KBM-7 (cell line): ENCODE measurements around the gene NAT8L.

ENCODE experiments used
- DNase-seq: peaks from one replicate; pipeline ENCODE4 v3.0.0-alpha.2; 2015
- in situ Hi-C: fragments of 300-500 bp; cut with MboI; formaldehyde crosslinking; loops from 2 replicates; pipeline ENCODE4 v1.14.3; 2020; ENCODE audit warnings: low sequenced_read_pairs, low pct_unique_long_range_greater_than_20kb, mixed read lengths

NAT8L gene

GRCh38 chr4:2083116-2083825 lies 24.1 kb downstream of the NAT8L start:
- in situ Hi-C loops = no loop called here

DNA sequence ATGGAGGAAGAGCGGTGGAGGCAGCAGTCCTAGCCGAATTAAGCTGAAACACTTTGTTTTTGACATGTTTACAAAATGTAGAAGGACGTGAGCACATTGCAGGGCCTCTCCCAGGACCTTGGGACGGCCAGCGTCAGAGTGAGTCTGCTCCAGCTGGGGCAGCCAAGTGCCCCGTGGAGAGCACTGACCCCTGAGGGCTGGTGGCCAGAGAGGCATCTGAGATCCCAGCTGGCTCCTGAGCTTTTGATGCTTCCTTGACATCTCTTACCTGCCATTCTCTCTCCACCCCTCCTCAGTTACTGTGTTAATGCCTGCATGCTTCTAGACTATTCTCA lies 24.7 kb downstream of the NAT8L start:
- DNase-seq = no peak
- in situ Hi-C loops = no loop called here

More at GRCh38 chr4:2083116-2083825, 24.1 kb downstream of the NAT8L start:
- DNase-seq = no peak

DNA sequence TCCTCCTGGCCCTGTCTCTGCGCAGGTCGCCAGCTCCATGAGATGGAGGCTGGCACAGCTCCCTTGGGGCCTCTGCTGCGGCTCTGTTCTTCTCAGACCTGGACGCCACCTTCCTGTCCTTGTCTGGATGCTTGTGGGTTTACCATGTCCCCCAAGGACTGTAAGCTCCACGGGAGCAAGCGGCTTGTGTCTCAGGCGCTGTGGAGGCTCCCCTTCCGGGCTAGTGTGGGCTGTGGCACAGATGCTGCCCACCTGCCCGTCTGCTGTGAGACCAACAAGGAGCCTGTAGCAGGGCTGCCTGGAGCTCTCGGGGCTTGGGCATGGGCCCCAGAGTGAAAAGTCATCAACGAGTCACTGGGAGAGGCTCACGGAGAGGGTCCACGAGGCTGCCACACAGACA lies 25.2 kb downstream of the NAT8L start:
- in situ Hi-C loops = no loop called here
- DNase-seq = no peak

DNA sequence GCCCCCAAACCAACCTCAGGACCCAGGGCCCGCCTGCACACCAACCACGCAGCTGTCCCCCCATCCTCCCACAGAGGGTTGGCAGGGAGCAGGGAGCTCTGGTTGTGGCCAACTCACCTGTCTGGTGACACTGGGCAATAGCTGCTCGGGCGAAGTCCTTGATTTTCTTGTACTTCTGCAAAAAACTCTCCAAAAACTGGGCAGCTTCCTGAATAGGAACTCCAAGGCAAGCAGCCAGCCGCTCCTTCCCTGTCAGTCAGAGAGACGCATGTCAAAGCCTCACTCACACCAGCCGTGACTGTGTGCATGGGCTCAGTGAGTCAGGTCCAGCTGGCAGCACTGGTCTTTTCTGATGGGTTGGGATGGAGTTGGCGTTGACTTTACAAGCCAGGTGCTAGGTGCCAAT lies 26.4 kb downstream of the NAT8L start:
- no peak for DNase-seq
- in situ Hi-C loops = no loop called here

- DNase-seq = no peak
- in situ Hi-C loops = no loop called here
These were observed 28.0 kb downstream of the NAT8L start for GRCh38 chr4:2087170-2087569.

DNA sequence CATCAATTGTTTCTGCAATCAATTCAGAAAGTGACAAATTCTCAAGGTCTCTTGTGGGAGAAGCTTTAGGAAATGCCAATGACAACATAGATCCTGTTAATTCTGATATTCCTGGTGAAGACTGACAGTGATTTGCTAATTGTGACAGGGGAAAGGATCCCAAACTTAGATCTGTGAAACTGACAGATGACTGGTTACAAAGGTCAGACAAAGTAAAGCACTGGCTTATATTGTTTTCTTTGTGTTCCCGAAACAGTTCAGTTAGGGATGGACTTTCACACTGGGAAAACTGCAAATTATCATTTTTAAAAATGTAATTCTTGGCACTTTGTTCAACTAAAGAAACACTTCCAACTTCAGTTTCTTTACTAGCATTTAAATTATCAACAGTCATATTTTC lies 30.1 kb downstream of the NAT8L start:
- no peak for DNase-seq
- in situ Hi-C loops = no loop called here

GRCh38 chr4:2090642-2091041 lies 31.5 kb downstream of the NAT8L start:
- in situ Hi-C loops = no loop called here
- no peak for DNase-seq

DNA sequence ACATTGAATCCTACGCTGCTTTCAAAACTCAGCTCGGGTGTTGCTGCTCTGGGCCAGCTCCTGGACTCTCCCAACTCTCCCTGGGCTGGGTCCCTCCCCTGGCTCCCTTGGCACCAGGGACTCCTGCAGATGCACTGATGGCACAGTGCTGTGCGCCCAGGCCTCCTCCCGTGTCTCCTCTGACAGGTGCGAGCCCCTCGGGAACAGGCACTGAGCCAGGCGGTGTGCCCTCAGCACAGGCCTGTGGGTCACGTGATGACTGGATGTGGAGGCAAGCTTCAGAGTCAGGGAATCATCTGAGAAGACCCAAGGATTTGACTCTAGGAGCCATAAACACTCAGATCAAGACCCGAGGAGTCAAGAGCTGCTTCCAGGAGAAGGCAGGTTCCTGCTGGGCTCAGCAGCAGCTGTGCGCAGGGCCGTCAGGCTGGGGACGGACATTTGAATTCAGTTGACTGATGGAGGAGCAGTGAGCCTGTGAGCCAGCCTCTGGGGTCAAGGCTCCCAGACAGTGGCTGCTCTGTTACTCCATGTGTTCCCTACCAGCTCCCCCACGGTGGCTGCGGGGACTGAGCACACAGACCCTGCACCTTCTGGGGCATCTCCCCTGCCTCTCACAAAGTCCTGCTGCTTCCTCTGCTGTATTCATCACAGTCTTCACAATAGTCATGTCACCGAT lies 33.0 kb downstream of the NAT8L start:
- in situ Hi-C loops = no loop called here
- DNase-seq = no peak

DNA sequence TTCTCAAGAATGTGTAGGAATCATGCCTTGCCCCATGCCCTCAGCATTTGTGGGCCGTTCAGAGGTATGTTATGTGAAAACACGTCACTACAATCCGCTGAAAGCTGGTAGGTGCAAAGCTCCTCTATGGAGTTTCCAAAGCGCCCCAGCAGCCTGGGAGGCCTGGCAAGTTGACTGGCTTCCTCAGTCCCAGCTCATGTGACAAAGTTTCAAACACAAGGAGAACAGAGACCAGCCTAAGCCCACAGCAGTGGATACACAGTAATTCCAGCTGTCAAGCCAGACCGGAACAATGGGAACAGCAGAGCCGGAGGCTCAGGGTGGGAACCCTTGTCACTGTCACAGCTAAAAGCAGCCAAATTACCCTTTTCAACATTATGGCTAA lies 33.5 kb downstream of the NAT8L start:
- in situ Hi-C loops = no loop called here
- DNase-seq = no peak

GRCh38 chr4:2093265-2093664 lies 34.1 kb downstream of the NAT8L start:
- DNase-seq = no peak
- in situ Hi-C loops = no loop called here

- DNase-seq = no peak
- in situ Hi-C loops = no loop called here
These were observed 35.4 kb downstream of the NAT8L start for GRCh38 chr4:2094545-2094944.

- DNase-seq = no peak
- in situ Hi-C loops = no loop called here
These were observed 36.3 kb downstream of the NAT8L start for GRCh38 chr4:2095236-2096072.

DNA sequence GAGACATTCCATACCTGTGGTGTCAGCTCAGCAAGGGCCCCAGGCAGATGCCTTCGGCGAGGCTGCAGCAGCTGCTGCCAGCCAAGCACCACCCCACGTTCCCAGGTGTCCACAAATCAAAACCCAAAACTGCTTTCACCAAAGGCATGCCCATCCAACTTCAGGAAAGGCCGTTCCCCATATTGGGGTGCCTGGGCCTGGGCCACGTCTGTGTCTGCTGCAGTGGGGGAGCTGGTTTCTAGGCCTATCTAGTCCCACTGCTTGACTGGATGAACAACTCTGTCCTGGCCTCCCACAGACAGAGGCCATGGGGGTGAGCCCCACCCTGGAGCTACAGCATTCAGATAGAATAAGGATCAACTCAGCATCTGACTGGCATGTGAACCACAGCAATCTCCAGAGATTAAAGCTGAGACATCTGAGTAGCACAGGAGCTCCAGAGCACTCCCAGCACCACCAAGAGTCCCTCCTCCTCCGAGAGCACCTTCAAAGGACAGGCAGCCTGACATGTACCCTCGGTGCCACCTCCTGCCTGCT lies 37.0 kb downstream of the NAT8L start:
- in situ Hi-C loops = no loop called here
- no peak for DNase-seq

GRCh38 chr4:2101346-2102044 lies 42.4 kb downstream of the NAT8L start:
- in situ Hi-C loops = no loop called here
- no peak for DNase-seq

DNA sequence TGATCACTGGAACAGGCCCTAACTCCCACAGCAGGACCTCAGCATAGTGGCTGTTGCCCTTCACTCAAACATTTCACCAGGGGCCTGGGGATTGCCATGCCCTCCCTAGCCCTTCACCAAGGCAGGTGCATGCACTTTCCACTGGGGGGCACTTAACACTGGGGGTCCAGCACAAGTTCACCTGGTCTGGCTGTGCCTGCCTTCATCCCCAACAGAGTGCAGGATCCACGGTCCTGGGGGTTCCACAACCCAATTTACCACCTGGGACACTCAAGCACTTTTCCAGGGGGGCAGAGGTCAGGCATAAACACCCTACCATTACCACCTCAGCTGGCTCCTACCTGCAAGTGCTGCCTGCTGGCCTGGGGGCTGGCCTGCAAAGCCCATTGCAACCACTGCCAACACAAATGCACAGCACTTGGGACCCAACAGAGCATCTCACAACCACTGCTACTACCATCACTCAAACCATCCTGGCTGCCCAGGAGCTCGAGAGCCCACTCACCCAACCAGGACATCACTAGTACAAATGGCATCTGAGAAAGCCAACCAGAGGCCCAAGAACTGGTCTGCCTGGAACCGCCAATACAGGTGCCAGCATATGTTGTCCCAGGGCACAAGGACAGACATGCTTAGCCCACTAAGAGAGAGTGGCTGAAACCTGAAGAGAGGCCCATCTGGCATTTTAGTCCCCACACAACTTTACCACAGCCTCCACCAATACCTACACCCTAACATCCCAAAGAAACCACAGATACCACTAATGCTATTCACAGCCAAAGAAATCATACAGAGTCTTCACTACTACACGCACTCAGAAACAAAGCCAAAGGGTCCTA lies 43.1 kb downstream of the NAT8L start:
- no peak for DNase-seq
- in situ Hi-C loops = no loop called here

GRCh38 chr4:2103127-2103842 lies 44.2 kb downstream of the NAT8L start:
- DNase-seq = no peak
- in situ Hi-C loops = no loop called here

DNA sequence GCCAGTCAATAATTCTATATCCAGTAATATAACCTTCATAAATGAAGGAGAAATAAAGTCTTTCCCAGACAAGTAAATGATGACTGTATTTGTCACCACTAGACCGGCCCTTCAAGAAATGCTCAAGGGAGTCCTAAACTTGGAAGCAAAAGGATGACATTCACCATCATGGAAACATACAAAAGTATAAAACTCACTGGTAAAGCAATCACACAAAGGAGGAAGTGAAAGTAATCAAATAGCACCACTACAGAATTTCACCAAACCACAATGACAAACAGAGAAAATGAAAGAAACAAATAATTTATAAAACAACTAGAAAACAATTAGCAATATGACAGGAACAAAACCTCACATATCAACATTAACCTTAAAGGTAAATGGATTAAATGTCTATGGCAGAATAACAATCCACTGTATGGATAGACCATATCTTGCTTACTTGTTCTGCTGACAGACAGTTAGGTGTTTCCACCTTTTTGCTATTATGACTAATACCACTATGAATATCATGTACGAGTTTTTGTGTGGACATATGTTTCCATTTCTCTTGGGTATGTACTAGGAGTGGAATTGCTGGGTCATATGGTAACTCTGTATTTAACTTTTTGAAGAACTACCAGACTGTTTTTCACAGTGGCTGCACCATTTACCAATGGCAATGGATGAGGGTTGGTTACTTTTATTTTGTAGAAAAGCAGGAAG lies 44.9 kb downstream of the NAT8L start:
- peak; percentile 16 for DNase-seq
- in situ Hi-C loops = no loop called here
